Activated CD4-positive, alpha-beta T cell treated with anti-CD3 and anti-CD28 coated beads for 24 hours (primary cell): ENCODE data around the gene LGALS14.
A peak's percentile ranks its signal among the peaks of the same experiment; 100 is the strongest.
"Not testable (repeated sequence)": the region's sequence is repeated elsewhere in the genome, so short reads cannot be mapped to it uniquely, and the experiment has no call there.

ENCODE experiments used
- DNase-seq, 2 donors: peaks; one replicate each; pipeline ENCODE4 v3.0.0-alpha.2; 2020; ENCODE audit warnings: low read depth in 2 of 2

Gene LGALS14

DNA sequence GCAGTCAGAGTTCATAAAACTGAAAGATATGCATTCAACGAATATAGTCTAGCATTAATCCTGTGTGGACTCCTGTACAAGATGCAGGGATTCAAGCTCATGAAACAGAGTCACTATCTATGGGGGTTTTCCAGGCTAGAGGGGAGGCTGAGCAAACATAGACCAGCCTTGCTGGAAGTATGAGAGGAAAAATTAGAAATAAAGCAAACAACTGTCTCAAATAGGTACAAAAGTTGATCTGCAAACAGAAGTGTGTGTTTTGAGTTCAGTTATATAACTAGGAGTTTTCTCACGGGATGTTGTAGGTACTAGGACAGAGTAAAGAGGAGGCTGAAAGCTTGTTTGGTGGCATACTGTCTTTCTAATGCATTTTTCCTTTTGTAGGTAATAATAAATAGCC is 8.5 kb upstream of the LGALS14 start:
- DNase-seq = no peak

- no peak for DNase-seq
These were observed 7.9 kb upstream of the LGALS14 start for GRCh38 chr19:39696387-39696786.

- no peak for DNase-seq
These were observed 5.7 kb upstream of the LGALS14 start for GRCh38 chr19:39698535-39698934.

DNA sequence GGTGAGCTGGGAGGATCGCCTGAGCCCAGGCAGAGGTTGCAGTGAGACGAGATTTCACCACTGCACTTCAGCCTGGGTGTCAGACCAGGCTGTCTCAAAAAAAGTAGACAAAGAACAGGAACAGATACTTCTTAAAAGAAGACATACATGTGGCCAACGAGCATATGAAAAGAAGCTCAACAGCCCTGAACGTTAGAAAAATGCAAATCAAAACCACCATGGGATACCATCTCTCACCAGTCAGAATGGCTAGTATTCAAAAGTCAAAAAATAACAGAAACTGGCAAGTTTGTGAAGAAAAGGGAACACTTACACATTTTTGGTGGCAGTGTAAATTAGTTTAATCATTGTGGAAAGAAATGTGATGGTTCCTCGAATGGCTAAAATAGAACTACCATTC is 3.0 kb upstream of the LGALS14 start:
- DNase-seq = no peak

DNA sequence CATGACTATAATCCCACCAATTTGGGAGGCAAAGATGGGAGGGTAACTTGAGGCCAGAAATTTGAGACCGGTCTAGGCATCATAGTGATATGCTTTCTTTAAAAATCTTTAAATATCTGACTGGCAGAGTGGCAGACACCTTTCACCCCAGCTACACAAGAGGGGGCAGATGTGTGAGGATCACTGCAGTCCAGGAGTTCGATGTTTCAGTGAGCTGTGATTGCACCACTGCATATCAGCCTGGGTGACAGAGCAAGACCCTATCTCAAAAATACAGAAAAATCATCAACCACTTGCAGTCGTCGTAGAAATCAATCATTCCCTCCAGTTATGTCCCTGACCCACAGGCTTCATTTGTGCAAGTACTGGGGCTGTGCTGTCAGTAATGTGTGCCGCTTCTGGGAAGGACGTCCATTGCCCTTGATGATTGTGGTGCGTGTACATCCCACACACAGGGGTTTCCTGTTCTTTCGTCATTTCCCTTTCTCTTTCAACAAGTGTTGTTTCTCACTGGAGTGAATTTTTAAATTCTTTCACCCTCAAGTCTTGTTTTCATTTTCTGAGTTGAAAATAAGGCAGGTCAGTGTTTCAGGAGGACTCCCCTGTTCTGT is 1.4 kb downstream of the LGALS14 start:
- DNase-seq = no peak

GRCh38 chr19:39708594-39708993 is 4.3 kb downstream of the LGALS14 start:
- no peak for DNase-seq

DNA sequence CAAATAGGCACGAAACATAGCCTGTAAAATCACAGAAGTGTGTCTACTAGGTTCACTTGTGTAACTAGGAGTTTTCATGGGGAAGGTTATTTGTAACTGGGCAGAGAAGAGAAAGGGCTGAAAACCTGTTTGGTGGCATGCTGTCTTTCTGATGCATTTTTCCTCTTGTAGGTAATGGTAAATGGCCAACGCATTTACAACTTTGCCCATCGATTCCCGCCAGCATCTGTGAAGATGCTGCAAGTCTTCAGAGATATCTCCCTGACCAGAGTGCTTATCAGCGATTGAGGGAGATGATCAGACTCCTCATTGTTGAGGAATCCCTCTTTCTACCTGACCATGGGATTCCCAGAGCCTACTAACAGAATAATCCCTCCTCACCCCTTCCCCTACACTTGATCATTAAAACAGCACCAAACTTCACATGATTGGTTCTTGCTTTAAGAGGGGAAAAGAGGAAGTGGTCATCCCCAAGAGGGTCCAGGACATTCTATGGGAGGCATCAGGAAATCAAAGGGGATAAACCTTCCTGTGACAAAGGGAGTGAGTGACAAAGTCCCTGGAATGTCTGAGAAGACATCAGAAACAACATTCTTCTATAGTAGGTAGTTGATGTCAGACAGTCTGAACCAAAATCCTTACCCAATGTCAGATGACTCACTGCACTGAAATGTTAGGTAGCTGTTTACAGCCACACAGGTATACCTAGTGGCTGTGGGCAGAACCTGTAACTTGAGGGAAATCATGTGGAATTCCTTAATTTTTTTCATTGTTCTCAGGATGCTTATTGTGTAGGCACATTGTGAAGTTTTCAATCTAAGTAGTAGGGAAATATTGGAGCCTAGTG is 5.0 kb downstream of the LGALS14 start:
- no peak for DNase-seq

GRCh38 chr19:39710333-39710890 is 6.1 kb downstream of the LGALS14 start:
- DNase-seq = no peak

- DNase-seq = not testable (repeated sequence)
These were observed 15.9 kb downstream of the LGALS14 start for GRCh38 chr19:39720144-39720543.

- DNase-seq = no peak
These were observed 21.7 kb downstream of the LGALS14 start for GRCh38 chr19:39725995-39726394.

DNA sequence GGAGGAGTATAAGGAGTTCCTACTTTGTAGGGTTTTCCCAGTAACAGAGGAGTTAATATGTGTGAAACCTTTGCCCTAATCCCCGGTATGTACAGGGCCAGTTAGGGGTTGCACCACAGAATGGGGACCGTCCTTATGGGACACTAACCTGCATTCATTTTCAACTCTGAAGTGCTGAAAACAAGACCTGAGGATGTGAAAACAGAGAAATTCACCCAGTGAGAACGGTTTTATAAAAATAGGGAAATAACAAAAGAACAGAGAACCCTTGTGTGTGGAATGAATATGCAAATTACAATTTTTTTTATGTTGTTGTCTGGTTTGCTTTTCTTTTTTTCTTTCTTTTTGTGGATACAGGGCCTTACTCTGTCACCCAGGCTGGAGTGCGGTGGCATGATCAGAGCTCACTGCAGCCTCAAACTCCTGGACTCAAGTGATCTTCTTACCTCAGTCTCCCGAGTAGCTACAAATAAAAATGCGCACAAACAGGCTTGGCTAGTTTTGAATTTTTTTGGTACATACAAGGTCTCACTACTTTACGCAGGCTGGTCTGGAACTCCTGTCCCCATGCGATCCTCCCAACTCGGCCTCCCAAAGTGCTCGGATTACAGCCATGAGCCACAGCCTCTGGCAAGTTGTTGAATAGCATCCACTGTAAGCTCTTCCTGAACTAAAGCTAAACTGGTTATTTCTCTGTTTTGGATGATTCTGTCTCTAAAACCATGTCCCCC is 23.0 kb downstream of the LGALS14 start:
- DNase-seq = no peak

DNA sequence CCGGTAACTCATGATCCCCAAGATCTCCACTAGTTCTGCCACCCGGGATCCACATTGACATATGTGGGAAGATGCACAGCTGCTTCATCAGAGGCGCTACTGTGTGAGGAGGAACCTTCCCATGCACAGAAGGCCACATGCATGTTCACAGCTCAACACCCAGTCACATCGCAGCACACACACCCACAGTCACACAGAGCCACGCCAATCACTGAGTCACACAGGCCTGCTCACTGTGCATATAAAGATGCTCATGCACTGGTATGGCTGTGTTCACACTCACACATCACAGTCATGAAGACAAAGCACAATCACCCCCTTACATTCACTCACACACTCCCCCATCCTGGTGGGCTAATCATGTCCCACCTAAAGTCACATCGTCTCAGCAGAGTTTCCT is 23.8 kb downstream of the LGALS14 start:
- no peak for DNase-seq

- DNase-seq = no peak
These were observed 25.3 kb downstream of the LGALS14 start for GRCh38 chr19:39729594-39729993.

DNA sequence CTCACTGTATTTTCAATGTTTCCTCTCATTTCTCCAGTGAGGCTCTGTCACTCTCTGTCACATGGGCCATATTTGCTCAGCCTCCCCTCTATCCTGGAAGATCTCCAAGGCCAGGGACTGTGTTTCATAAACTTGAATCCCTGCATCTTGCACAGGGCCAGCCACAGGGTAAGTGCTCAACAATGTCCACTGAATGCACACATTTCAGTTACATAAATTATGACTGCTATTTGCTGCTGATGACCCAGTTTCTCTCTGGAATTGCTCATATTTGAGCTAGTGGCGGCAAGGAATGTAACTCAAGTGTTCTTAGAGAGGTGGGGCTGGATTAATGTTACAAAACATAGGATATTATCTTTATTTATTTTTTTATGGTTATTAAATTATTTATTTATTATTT is 27.4 kb downstream of the LGALS14 start:
- DNase-seq = no peak

GRCh38 chr19:39733841-39734240 is 29.6 kb downstream of the LGALS14 start:
- DNase-seq = no peak

- DNase-seq = no peak
These were observed 31.4 kb downstream of the LGALS14 start for GRCh38 chr19:39735688-39736087.

DNA sequence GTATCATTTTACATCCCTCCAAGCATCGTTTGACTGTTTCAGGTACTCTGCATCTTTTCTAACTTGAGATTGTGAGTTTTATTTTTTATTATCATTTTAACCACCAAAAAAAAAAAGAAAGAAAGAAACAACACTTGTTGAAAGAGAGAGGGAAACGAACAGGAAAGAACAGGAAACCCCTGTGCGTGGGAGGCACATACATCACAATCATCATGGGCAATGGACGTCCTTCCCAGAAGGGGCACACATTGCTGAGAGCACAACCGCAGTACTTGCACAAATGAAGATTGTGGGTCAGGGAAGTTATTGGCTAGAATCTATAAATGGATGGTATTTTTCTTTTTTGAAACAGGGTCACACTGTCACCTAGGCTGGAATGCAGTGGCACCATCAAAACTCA is 31.8 kb downstream of the LGALS14 start:
- peak in 1 of 2 donors; percentile 3 for DNase-seq

GRCh38 chr19:39737351-39737750 is 33.1 kb downstream of the LGALS14 start:
- no peak for DNase-seq

DNA sequence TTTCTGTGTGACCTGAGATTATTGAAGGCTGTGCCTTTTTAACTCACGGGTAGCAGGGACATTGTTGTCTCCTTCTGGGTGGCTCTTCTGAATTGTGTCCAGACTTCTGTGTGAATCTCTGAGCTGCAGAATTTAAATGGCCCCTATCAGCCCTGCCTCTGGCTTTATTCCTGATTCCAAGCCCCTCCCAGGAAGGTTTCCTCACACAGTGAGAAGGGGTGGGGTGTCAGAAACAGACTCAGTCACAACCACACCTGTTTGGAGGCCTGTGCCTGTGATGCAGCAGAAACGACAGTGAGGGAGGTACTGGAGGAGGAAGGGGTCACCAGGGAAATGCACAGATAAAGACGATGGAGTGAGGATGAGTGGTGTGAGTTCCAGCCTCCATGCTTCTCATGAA is 33.6 kb downstream of the LGALS14 start, which contains the start of gene CLC:
TSS of gene CLC (minus strand) at position 139 of the 400 bp plus-strand sequence. CDS start at position 62, 77 bp downstream.
- no peak for DNase-seq

GRCh38 chr19:39738814-39739213 is 34.5 kb downstream of the LGALS14 start:
- no peak for DNase-seq

DNA sequence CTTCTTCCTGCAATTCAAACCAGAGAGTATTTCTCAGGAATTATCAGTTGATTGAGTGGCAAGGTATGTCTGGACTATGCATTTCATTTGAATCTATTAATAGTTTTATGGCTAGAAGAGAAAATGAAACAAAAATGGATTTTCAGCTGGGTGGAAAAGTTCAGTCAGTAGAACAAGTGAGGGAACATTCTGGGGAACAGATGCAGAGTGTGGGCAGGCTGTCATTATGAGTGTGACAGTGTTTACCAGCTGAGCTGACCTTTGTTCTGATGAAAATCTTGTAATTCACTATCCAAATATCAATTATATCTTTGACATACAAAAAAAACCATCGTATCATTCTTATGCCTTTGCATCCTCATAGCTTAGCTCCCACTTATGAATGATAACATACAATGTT is 36.1 kb downstream of the LGALS14 start:
- DNase-seq = no peak

GRCh38 chr19:39745643-39746042 is 41.4 kb downstream of the LGALS14 start:
- no peak for DNase-seq
